Measurements from ENCODE around the gene SHE. TPM values are rescaled to one million over a fixed set of nuclear protein-coding genes. Genes with fewer than 3 reads are reported as not detected.
"Not testable (repeated sequence)": the region's sequence is repeated elsewhere in the genome, so short reads cannot be mapped to it uniquely, and the experiment has no call there.

The SHE gene
- total RNA-seq, 1 donor from 2014 or later, result 0.20 TPM

- Mint-ChIP-seq H3K27ac (ENCODE audit: unreplicated experiment) (no peak overlapping the region), H3K36me3 (ENCODE audit: low read depth) (peaks cover 3% of the 10 kb centered on the region)
Observed at GRCh38 chr1:154536570-154536969, 34.4 kb upstream of the SHE start.

GRCh38 chr1:154533952-154534844 is 32.0 kb upstream of the SHE start:
- Mint-ChIP-seq H3K27me3 (ENCODE audit: low read depth) (peaks cover 30% of the 10 kb centered on the region), H3K4me3 (ENCODE audit: unreplicated experiment) (no peak overlapping the region), H3K36me3 (ENCODE audit: low read depth) (peaks cover 3% of the 10 kb centered on the region), H3K9me3 (ENCODE audit: low read depth) (peaks cover 2% of the 10 kb centered on the region), H3K27ac (ENCODE audit: unreplicated experiment) (no peak overlapping the region), H3K4me1 (ENCODE audit: low read depth) (no peaks in the 10 kb centered on the region)
- peak; percentile 74 for TF ChIP-seq CTCF (IDR thresholded peaks at IDR 0.05)
- DNase-seq (ENCODE audit: low spot score), result no peak

More at GRCh38 chr1:154536570-154536969, 34.4 kb upstream of the SHE start:
- no peak for DNase-seq (ENCODE audit: low spot score)
- Mint-ChIP-seq H3K4me3 (ENCODE audit: unreplicated experiment) (no peak overlapping the region), H3K4me1 (ENCODE audit: low read depth) (no peaks in the 10 kb centered on the region), H3K9me3 (ENCODE audit: low read depth) (peaks cover 2% of the 10 kb centered on the region), H3K27me3 (ENCODE audit: low read depth) (peaks cover 45% of the 10 kb centered on the region)
- no peak for TF ChIP-seq CTCF (IDR thresholded peaks at IDR 0.05)

GRCh38 chr1:154531950-154532349 is 29.7 kb upstream of the SHE start:
- not testable (repeated sequence) for H3K4me1 Mint-ChIP-seq (ENCODE audit: low read depth); H3K36me3 Mint-ChIP-seq (ENCODE audit: low read depth); H3K4me3 Mint-ChIP-seq (ENCODE audit: unreplicated experiment); H3K9me3 Mint-ChIP-seq (ENCODE audit: low read depth); DNase-seq (ENCODE audit: low spot score); H3K27ac Mint-ChIP-seq (ENCODE audit: unreplicated experiment)
- H3K27me3 Mint-ChIP-seq (ENCODE audit: low read depth), result peaks cover 19% of the 10 kb centered on the region

DNA sequence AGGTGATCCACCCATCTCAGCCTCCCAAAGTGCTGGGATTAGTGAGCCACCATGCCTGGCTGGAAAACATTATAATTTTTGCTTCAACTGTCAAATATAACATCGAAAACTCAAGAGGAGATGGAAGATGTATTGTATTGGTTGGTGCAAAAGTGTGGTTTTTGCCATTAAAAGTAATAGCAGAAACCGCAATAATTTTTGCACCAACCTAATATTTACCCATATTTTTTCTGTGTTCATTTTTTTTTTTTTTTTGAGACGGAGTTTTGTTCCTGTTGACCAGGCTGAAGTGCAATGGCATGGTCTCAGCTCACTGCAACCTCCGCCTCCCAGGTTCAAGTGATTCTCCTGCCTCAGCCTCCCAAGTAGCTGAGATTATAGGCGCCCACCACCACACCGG is 27.1 kb upstream of the SHE start:
- Mint-ChIP-seq H3K4me3 (ENCODE audit: unreplicated experiment) (no peak overlapping the region), H3K4me1 (ENCODE audit: low read depth) (no peaks in the 10 kb centered on the region), H3K27me3 (ENCODE audit: low read depth) (peaks cover 4% of the 10 kb centered on the region), H3K36me3 (ENCODE audit: low read depth) (no peaks in the 10 kb centered on the region), H3K27ac (ENCODE audit: unreplicated experiment) (no peak overlapping the region), H3K9me3 (ENCODE audit: low read depth) (no peaks in the 10 kb centered on the region)
- TF ChIP-seq CTCF (IDR thresholded peaks at IDR 0.05), result no peak
- DNase-seq (ENCODE audit: low spot score), result no peak

- DNase-seq (ENCODE audit: low spot score), result no peak
- H3K4me3 Mint-ChIP-seq (ENCODE audit: unreplicated experiment), result no peak overlapping the region
- no peak overlapping the region for H3K27ac Mint-ChIP-seq (ENCODE audit: unreplicated experiment)
- no peaks in the 10 kb centered on the region for H3K4me1 Mint-ChIP-seq (ENCODE audit: low read depth)
- no peaks in the 10 kb centered on the region for H3K9me3 Mint-ChIP-seq (ENCODE audit: low read depth)
- peaks cover 5% of the 10 kb centered on the region for H3K27me3 Mint-ChIP-seq (ENCODE audit: low read depth)
- no peak for TF ChIP-seq CTCF (IDR thresholded peaks at IDR 0.05)
- no peaks in the 10 kb centered on the region for H3K36me3 Mint-ChIP-seq (ENCODE audit: low read depth)
Observed at GRCh38 chr1:154527192-154527591, 25.0 kb upstream of the SHE start.

DNA sequence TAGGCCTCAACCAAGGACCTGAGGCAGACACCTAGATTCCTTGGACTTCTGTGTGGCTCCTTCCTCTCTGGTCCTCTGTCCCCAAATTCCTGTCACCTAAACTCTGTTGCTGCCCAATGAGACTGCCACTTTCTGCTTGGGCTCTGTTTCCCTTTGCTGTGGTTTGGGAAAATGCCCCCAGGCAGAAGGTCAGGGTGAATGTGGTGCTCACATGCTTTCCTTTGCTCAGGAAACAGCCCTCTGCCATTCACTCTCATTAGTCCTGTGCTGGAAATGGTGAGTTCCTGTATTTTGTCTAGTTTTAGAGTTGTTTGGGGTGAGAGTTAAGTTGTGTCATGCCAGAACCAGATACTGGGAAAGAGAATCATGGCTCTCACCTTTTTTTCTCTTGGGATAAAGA is 22.7 kb upstream of the SHE start:
- no peak overlapping the region for H3K4me3 Mint-ChIP-seq (ENCODE audit: unreplicated experiment)
- H3K36me3 Mint-ChIP-seq (ENCODE audit: low read depth), result no peaks in the 10 kb centered on the region
- peaks cover 5% of the 10 kb centered on the region for H3K4me1 Mint-ChIP-seq (ENCODE audit: low read depth)
- peaks cover 6% of the 10 kb centered on the region for H3K27me3 Mint-ChIP-seq (ENCODE audit: low read depth)
- no peak overlapping the region for H3K27ac Mint-ChIP-seq (ENCODE audit: unreplicated experiment)
- no peaks in the 10 kb centered on the region for H3K9me3 Mint-ChIP-seq (ENCODE audit: low read depth)
- TF ChIP-seq CTCF (IDR thresholded peaks at IDR 0.05), result no peak
- DNase-seq (ENCODE audit: low spot score), result no peak
